Tongue (tissue), 2 donors: ENCODE measurements around the gene PLD5. TPM values are rescaled to one million over a fixed set of nuclear protein-coding genes. Genes with fewer than 3 reads are reported as not detected.
A peak's percentile ranks its signal among the peaks of the same experiment; 100 is the strongest.
"Not testable (repeated sequence)": the region's sequence is repeated elsewhere in the genome, so short reads cannot be mapped to it uniquely, and the experiment has no call there.

Experiments used
- DNase-seq: peaks from one replicate; pipeline ENCODE4 v3.0.0-alpha.2; 2015
- total RNA-seq: library from RNA; depleted of rRNA; stranded (reverse); fragments of >200 nt; gene quantifications from one replicate; pipeline ENCODE4 v1.2.3, GENCODE V29; 2014

Gene PLD5
- total RNA-seq, 1 donor from 2014 or later, result 0.21 TPM

GRCh38 chr1:242276769-242277168 is 247.7 kb downstream of the PLD5 start:
- not testable (repeated sequence) for DNase-seq

- DNase-seq, result not testable (repeated sequence)
Measured at GRCh38 chr1:242267004-242267403, 257.5 kb downstream of the PLD5 start.

GRCh38 chr1:242264419-242264818 is 260.1 kb downstream of the PLD5 start:
- DNase-seq, result not testable (repeated sequence)

GRCh38 chr1:242245255-242245654 is 279.2 kb downstream of the PLD5 start:
- DNase-seq, result no peak

GRCh38 chr1:242243472-242243871 is 281.0 kb downstream of the PLD5 start:
- no peak for DNase-seq

GRCh38 chr1:242242983-242243382 is 281.5 kb downstream of the PLD5 start:
- no peak for DNase-seq

GRCh38 chr1:242241936-242242335 is 282.6 kb downstream of the PLD5 start:
- no peak for DNase-seq

- DNase-seq, result no peak
Measured at GRCh38 chr1:242240691-242241090, 283.8 kb downstream of the PLD5 start.

- no peak for DNase-seq
Measured at GRCh38 chr1:242240077-242240476, 284.4 kb downstream of the PLD5 start.

- no peak for DNase-seq
Measured at GRCh38 chr1:242239398-242239797, 285.1 kb downstream of the PLD5 start.

GRCh38 chr1:242237051-242237450 is 287.4 kb downstream of the PLD5 start:
- no peak for DNase-seq

- no peak for DNase-seq
Measured at GRCh38 chr1:242228991-242229390, 295.5 kb downstream of the PLD5 start.

- DNase-seq, result no peak
Measured at GRCh38 chr1:242225767-242226573, 298.5 kb downstream of the PLD5 start.

- DNase-seq, result not testable (repeated sequence)
Measured at GRCh38 chr1:242224878-242225766, 299.4 kb downstream of the PLD5 start.

GRCh38 chr1:242224461-242224860 is 300.0 kb downstream of the PLD5 start:
- no peak for DNase-seq

GRCh38 chr1:242219905-242220304 is 304.6 kb downstream of the PLD5 start:
- DNase-seq, result no peak

- no peak for DNase-seq
Measured at GRCh38 chr1:242219298-242219901, 305.1 kb downstream of the PLD5 start.

- DNase-seq, result no peak
Measured at GRCh38 chr1:242216368-242216767, 308.1 kb downstream of the PLD5 start.

- not testable (repeated sequence) for DNase-seq
Measured at GRCh38 chr1:242214455-242214854, 310.0 kb downstream of the PLD5 start.

GRCh38 chr1:242212961-242213360 is 311.5 kb downstream of the PLD5 start:
- DNase-seq, result not testable (repeated sequence)

- DNase-seq, result no peak
Measured at GRCh38 chr1:242212401-242212800, 312.1 kb downstream of the PLD5 start.

- DNase-seq, result peak; percentile 32
Measured at GRCh38 chr1:242211254-242212022, 313.1 kb downstream of the PLD5 start.
